ENCODE measurements around the gene LBX1. TPM values are rescaled to one million over a fixed set of nuclear protein-coding genes. Genes with fewer than 3 reads are reported as not detected.

LBX1 gene
- total and polyA plus RNA-seq, 2 donors (not counting 1 experiment from before 2014, with no cell fraction given): not detected

- peaks cover 63 to 90% of the 10 kb centered on the region in 2 donors for H3K4me1 ChIP-seq (ENCODE audit: control insufficient read depth in 2 of 2, insufficient read depth in 2 of 2, low read length in 2 of 2)
- no peak overlapping the region for H3K27ac ChIP-seq (ENCODE audit: low read length in 2 of 2)
- ChIA-PET CTCF (interaction anchor here (0.6 to 5.4 kb wide), 6 partner anchors 9 to 176 kb away, joined by 3 to 19 read pairs (median 3); no protein-coding TSS in a partner anchor), POLR2A (no interaction called here)
- TF ChIP-seq, protein P1, sequence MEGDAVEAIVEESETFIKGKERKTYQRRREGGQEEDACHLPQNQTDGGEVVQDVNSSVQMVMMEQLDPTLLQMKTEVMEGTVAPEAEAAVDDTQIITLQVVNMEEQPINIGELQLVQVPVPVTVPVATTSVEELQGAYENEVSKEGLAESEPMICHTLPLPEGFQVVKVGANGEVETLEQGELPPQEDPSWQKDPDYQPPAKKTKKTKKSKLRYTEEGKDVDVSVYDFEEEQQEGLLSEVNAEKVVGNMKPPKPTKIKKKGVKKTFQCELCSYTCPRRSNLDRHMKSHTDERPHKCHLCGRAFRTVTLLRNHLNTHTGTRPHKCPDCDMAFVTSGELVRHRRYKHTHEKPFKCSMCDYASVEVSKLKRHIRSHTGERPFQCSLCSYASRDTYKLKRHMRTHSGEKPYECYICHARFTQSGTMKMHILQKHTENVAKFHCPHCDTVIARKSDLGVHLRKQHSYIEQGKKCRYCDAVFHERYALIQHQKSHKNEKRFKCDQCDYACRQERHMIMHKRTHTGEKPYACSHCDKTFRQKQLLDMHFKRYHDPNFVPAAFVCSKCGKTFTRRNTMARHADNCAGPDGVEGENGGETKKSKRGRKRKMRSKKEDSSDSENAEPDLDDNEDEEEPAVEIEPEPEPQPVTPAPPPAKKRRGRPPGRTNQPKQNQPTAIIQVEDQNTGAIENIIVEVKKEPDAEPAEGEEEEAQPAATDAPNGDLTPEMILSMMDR (IDR thresholded peaks at IDR 0.05): no peak
- no peak for TF ChIP-seq EZH2 (IDR thresholded peaks at IDR 0.05; ENCODE audit: borderline replicate concordance, insufficient read depth, low read depth, low read length, poor library complexity, severe bottlenecking)
- H3K9ac ChIP-seq (ENCODE audit: low read length): peak overlapping the region; percentile 54
- peaks cover 0 to 91% (median 75%) of the 10 kb centered on the region in 4 experiments for H3K27me3 ChIP-seq (replicated peaks in 1 of 4; ENCODE audit: control extremely low read depth in 1 of 4, control insufficient read depth in 3 of 4, insufficient read depth in 4 of 4, low read length in 3 of 4)
- H3K79me2 ChIP-seq (ENCODE audit: control insufficient read depth, insufficient read depth, low read length): no peaks in the 10 kb centered on the region
- H3K36me3 ChIP-seq (replicated peaks in 1 of 2; ENCODE audit: control extremely low read depth in 1 of 2, control insufficient read depth in 1 of 2, extremely low read depth in 1 of 2, insufficient read depth in 2 of 2, low read length in 1 of 2): no peaks in the 10 kb centered on the region
- H3K9me3 ChIP-seq (ENCODE audit: control extremely low read depth in 1 of 3, control insufficient read depth in 2 of 3, insufficient read depth in 1 of 3, low read length in 2 of 3): peaks cover 0 to 69% (median 8%) of the 10 kb centered on the region in 3 donors
- H4K20me1 ChIP-seq (ENCODE audit: control insufficient read depth, insufficient read depth, low read length, poor library complexity, severe bottlenecking): peaks cover 6% of the 10 kb centered on the region
- H3K4me3 ChIP-seq (ENCODE audit: control extremely low read depth in 1 of 5, extremely low read depth in 1 of 5, insufficient read depth in 1 of 5, low read depth in 2 of 5, low read length in 4 of 5): peak overlapping the region in 4 of 5 experiments; percentile 11 to 68 (median 45)
- Mint-ChIP-seq H3K9me3 (ENCODE audit: insufficient read depth) (no peaks in the 10 kb centered on the region), H3K27ac (peak overlapping the region; percentile 16), H3K27me3 (peaks cover 62% of the 10 kb centered on the region), H3K4me1 (peaks cover 55% of the 10 kb centered on the region), H3K4me3 (peak overlapping the region; percentile 83)
- intact Hi-C loops (cut with micrococcal nuclease): loop anchor here (1.0 to 10.0 kb wide), 3 partner anchors 10 to 482 kb away; partner anchors contain the start of genes BTRC and PAX2
- peak overlapping the region; percentile 85 for H3K4me2 ChIP-seq (replicated peaks; ENCODE audit: low read depth, low read length, poor library complexity, severe bottlenecking)
- DNase-seq: peak; percentile 65
- WGBS (ENCODE audit: insufficient coverage): 10% methylated on average over 57 of the region's 67 CpGs
- ATAC-seq (ENCODE audit: low read depth): no peak
- H2AFZ ChIP-seq (ENCODE audit: insufficient read depth, low read depth, low read length, poor library complexity, severe bottlenecking): peak overlapping the region; percentile 42
Measured at GRCh38 chr10:101226491-101227428, 2.5 kb downstream of the LBX1 start.
